Activated T-cell treated with anti-CD3 and anti-CD28 coated beads, Interleukin-2, amount 50 U/mL, for 24 hours (primary cell): ENCODE measurements around the gene CFAP74.

Experiments
- DNase-seq: peaks from one replicate; pipeline ENCODE4 v3.0.0-alpha.2; 2020
- H3K27ac Mint-ChIP-seq: 2 replicates; pipeline ENCODE4 v1.8.0; 2020; ENCODE audit warnings: mild to moderate bottlenecking, mixed read lengths
- H3K27me3 Mint-ChIP-seq: 2 replicates; pipeline ENCODE4 v1.8.0; 2020; ENCODE audit warnings: mixed read lengths
- H3K36me3 Mint-ChIP-seq: 2 replicates; pipeline ENCODE4 v1.8.0; 2020; ENCODE audit warnings: low read depth, mixed read lengths
- H3K4me1 Mint-ChIP-seq: 2 replicates; pipeline ENCODE4 v1.8.0; 2020; ENCODE audit warnings: low read depth, mixed read lengths
- H3K4me3 Mint-ChIP-seq: 2 replicates; pipeline ENCODE4 v1.8.0; 2020; ENCODE audit warnings: mild to moderate bottlenecking, moderate library complexity, mixed read lengths
- H3K9me3 Mint-ChIP-seq: 2 replicates; pipeline ENCODE4 v1.8.0; 2020; ENCODE audit warnings: mixed read lengths

CFAP74 gene

DNA sequence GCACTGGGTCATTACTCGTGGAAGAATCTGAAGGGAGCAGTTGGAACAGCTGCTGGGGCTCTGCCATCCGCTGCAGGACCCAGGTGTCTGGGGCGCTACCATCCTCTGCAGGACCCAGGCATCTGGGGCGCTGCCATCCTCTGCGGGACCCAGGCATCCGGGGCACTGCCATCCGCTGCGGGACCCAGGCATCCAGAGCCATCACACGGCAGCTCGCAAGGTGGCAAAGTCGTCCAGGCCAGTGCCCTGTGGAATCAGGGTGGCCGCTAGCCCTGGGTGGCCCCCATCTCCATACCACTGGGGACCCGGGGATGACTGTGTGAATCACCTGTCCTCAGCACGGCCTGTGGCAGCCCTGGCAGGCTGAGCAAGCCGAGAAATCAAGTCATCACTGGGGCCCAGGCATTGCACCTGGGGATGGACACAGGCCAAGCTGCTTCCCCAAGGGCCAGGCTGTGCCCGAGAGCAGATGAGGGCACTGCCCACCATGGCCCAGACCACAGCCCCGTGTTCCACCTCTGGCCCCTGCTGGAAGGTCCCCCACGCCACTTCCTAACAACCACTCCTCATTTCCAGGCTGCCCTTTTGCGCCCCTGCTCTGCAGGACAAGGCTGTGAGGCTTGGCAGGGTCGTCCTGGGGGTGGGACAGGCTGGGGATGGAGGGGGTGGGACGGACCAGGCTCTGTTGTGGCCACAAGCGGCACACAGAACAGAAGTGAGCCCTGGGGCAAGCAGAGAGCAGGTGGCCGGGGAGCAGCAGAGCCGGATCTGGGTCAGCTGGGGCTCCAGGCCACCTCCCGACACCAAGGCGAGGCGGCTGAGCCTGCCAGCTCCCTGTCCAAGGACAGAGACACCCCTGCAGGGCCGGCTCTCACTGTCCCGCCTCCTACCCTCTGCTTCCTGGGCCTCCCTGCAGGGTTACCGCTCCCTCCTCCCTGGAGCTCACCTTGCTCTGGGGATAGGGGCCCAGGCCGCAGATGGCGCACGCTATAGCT is 28.3 kb upstream of the CFAP74 start:
- Mint-ChIP-seq H3K4me3 (no peak overlapping the region), H3K27ac (no peak overlapping the region), H3K4me1 (no peaks in the 10 kb centered on the region), H3K36me3 (no peaks in the 10 kb centered on the region), H3K27me3 (no peaks in the 10 kb centered on the region), H3K9me3 (no peaks in the 10 kb centered on the region)
- DNase-seq = no peak

DNA sequence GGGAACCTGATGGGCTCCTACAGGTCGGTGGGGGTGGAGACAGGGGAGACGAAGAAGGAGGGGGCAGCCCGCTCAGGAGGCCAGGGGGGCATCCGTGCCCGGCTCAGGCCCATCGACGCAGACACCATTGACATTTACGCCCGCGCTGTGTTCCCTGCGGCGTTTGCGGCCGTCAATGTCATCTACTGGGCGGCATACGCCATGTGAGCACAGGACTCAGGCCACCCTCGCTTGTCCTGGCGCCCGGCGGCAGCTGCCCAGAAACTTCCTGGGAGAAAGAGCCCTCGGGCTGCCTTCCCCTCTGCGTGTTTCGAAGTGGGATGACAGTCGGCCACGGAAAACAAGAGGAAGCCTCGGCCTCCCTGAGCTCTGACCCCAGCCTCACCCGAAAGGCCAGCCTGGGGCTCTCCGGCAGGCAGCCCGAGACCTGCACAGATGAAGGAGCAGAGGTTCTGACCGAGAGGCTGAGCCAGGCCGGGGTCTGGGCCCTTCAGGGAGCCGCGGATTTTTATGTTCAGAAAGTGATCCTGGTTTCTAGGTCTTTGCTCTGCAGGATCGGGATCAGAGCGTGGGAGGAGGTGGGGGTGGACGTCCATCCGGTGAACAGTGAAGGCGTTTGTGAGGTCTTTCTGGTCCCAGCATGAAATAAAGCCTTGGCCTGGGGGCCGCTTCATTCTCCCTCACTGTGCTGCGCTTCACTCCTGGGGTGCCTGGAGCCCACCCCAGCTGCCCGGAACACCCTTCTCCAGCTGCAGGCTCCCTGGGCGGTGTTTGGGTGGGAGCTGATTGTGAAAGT is 26.7 kb upstream of the CFAP74 start:
- Mint-ChIP-seq H3K27me3 (no peaks in the 10 kb centered on the region), H3K4me1 (peaks cover 2% of the 10 kb centered on the region), H3K4me3 (no peak overlapping the region), H3K36me3 (no peaks in the 10 kb centered on the region), H3K9me3 (no peaks in the 10 kb centered on the region), H3K27ac (no peak overlapping the region)
- no peak for DNase-seq

DNA sequence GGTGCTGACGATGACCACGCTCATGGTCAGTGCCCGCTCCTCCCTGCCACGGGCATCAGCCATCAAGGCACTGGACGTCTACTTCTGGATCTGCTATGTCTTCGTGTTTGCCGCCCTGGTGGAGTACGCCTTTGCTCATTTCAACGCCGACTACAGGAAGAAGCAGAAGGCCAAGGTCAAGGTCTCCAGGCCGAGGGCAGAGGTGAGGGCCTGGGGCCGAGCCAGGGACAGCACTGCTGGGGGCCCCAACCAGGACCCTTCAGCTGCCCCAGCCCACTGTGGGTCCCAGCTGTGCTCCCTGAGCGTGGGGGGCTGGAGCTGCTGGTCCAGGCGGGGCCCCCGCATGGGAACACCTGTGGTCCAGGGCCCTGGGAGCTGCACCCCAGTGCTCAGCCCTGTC is 26.0 kb upstream of the CFAP74 start:
- H3K27ac Mint-ChIP-seq = no peak overlapping the region
- no peak for DNase-seq
- no peaks in the 10 kb centered on the region for H3K9me3 Mint-ChIP-seq
- no peaks in the 10 kb centered on the region for H3K27me3 Mint-ChIP-seq
- H3K36me3 Mint-ChIP-seq = no peaks in the 10 kb centered on the region
- H3K4me1 Mint-ChIP-seq = peaks cover 2% of the 10 kb centered on the region
- H3K4me3 Mint-ChIP-seq = no peak overlapping the region

GRCh38 chr1:2028870-2029560 is 25.4 kb upstream of the CFAP74 start:
- no peak overlapping the region for H3K4me3 Mint-ChIP-seq
- H3K27ac Mint-ChIP-seq = no peak overlapping the region
- no peaks in the 10 kb centered on the region for H3K9me3 Mint-ChIP-seq
- no peaks in the 10 kb centered on the region for H3K36me3 Mint-ChIP-seq
- DNase-seq = no peak
- H3K27me3 Mint-ChIP-seq = peaks cover 3% of the 10 kb centered on the region
- peaks cover 2% of the 10 kb centered on the region for H3K4me1 Mint-ChIP-seq

- peaks cover 12% of the 10 kb centered on the region for H3K27me3 Mint-ChIP-seq
- no peak for DNase-seq
- no peaks in the 10 kb centered on the region for H3K9me3 Mint-ChIP-seq
- H3K4me3 Mint-ChIP-seq = no peak overlapping the region
- H3K27ac Mint-ChIP-seq = no peak overlapping the region
- peaks cover 2% of the 10 kb centered on the region for H3K4me1 Mint-ChIP-seq
- no peaks in the 10 kb centered on the region for H3K36me3 Mint-ChIP-seq
Measured at GRCh38 chr1:2027961-2028583, 24.5 kb upstream of the CFAP74 start.

GRCh38 chr1:2025491-2025981 is 21.9 kb upstream of the CFAP74 start:
- DNase-seq = no peak
- Mint-ChIP-seq H3K9me3 (no peaks in the 10 kb centered on the region), H3K4me3 (no peak overlapping the region), H3K27ac (no peak overlapping the region), H3K4me1 (peaks cover 2% of the 10 kb centered on the region), H3K36me3 (no peaks in the 10 kb centered on the region), H3K27me3 (peaks cover 37% of the 10 kb centered on the region)

GRCh38 chr1:2024887-2025286 is 21.3 kb upstream of the CFAP74 start:
- Mint-ChIP-seq H3K27me3 (peaks cover 44% of the 10 kb centered on the region), H3K4me1 (peaks cover 2% of the 10 kb centered on the region)

GRCh38 chr1:2024451-2024850 is 20.9 kb upstream of the CFAP74 start:
- Mint-ChIP-seq H3K4me1 (peaks cover 2% of the 10 kb centered on the region), H3K27ac (no peak overlapping the region), H3K27me3 (peaks cover 45% of the 10 kb centered on the region), H3K9me3 (no peaks in the 10 kb centered on the region), H3K4me3 (no peak overlapping the region), H3K36me3 (no peaks in the 10 kb centered on the region)
- DNase-seq = no peak

More at GRCh38 chr1:2024887-2025286, 21.3 kb upstream of the CFAP74 start:
- Mint-ChIP-seq H3K4me3 (no peak overlapping the region), H3K27ac (no peak overlapping the region), H3K36me3 (no peaks in the 10 kb centered on the region), H3K9me3 (no peaks in the 10 kb centered on the region)
- no peak for DNase-seq

DNA sequence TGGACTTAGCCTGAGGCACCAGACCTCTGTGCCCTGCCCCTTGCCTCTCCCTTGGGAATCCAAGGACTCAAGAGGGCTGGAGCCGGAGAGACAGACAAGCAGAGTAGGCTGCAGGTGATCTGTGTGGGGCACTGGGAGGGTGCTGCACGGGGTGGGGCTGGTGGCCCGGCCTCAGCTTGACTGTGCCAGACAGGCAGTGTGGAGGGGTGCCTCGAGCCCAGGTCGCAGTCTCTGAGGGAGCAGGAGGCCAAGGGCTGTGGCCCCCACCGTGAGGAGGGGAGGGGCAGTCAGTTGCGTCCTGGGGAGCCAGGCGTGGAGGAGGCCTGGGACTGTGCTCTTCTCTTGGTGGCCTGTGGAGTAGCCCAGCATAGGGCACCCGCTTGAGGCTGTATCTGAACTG is 19.6 kb upstream of the CFAP74 start:
- no peak for DNase-seq
- Mint-ChIP-seq H3K36me3 (no peaks in the 10 kb centered on the region), H3K4me3 (no peak overlapping the region), H3K9me3 (no peaks in the 10 kb centered on the region), H3K27ac (no peak overlapping the region), H3K4me1 (peaks cover 5% of the 10 kb centered on the region), H3K27me3 (peaks cover 51% of the 10 kb centered on the region)

GRCh38 chr1:2022063-2022770 is 18.6 kb upstream of the CFAP74 start:
- peaks cover 5% of the 10 kb centered on the region for H3K4me1 Mint-ChIP-seq
- DNase-seq = no peak
- peaks cover 60% of the 10 kb centered on the region for H3K27me3 Mint-ChIP-seq
- H3K9me3 Mint-ChIP-seq = no peaks in the 10 kb centered on the region
- no peaks in the 10 kb centered on the region for H3K36me3 Mint-ChIP-seq
- no peak overlapping the region for H3K27ac Mint-ChIP-seq
- no peak overlapping the region for H3K4me3 Mint-ChIP-seq

DNA sequence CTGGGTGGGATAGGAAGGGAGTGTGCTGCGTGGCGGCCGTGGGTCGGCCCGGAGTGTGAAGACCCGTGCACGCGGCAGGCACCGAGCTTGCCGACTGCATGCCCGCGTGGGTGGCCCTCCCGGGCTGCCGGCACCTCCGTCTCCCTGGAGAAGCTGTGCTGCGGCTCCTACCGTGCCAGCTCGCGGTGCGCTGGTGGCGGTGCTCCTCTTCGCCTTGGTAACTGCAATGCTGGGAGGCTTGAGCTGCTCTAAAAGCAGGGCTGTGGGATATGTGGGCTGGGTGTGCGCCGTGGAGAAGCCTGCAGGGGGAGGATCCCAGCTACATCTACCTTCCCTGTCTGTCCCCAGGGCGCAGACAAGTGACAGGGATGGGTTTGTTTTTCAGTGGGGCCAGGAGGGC is 18.0 kb upstream of the CFAP74 start:
- Mint-ChIP-seq H3K4me3 (no peak overlapping the region), H3K36me3 (no peaks in the 10 kb centered on the region), H3K27me3 (peaks cover 67% of the 10 kb centered on the region), H3K9me3 (no peaks in the 10 kb centered on the region), H3K27ac (no peak overlapping the region), H3K4me1 (peaks cover 5% of the 10 kb centered on the region)
- DNase-seq = no peak

DNA sequence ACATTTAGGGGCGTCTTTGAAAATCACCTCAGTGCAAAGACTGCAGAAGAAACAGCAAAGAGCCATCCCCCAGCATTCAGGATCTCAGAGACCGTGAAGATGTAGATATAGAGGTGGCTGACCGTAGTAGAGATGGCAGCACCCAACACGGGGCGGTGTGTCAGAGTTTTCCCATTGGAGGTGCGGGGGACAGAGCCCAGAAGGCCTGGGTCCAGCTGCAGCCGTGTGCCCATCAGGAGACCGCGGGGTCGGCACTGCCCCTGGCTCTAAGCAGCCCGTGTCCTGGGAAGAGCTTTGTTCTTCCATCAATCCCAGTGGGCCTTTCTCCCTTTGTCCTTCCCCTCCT is 16.7 kb upstream of the CFAP74 start:
- H3K36me3 Mint-ChIP-seq = no peaks in the 10 kb centered on the region
- no peaks in the 10 kb centered on the region for H3K9me3 Mint-ChIP-seq
- no peak overlapping the region for H3K27ac Mint-ChIP-seq
- H3K4me1 Mint-ChIP-seq = peaks cover 3% of the 10 kb centered on the region
- DNase-seq = no peak
- H3K27me3 Mint-ChIP-seq = peaks cover 78% of the 10 kb centered on the region
- H3K4me3 Mint-ChIP-seq = no peak overlapping the region

DNA sequence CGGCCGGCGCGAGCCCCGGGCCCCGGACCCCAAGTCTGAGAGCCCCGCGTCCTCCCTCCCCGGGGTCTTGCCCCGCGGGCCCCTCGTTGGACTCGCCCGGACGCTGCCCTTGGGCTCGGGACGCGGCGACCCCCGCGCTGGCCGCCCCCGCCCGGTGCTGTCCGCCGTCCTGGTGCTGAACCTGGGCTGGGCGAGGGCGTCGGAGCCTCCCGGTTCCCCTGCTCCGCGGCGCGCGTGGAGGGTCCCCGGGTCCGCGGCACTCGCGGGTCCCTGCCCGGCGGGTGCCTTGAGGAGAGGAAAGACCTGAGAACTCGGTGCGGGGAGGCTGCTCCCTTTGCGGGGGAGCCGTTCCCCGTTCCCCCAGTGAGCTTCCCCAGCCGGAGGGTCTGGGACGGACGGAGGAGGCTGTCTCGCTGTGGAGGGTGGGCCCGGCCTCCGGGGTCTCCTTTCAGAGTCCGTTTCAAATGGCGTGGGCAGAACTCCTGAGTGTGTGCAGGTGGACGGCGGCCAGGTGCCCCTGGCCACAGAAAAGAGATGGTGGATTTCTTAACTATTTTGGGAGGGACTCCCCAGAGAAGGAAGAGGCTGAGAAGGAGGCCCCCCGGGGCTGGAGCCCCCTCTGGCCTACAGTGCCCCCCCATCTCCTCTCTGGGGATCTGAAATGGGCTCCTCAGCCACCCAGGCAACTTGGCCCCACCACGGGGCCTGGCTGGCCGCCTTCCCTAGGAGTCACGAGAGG is 16.2 kb upstream of the CFAP74 start:
- DNase-seq = no peak
- H3K9me3 Mint-ChIP-seq = no peaks in the 10 kb centered on the region

More for the DNA sequence above, 16.2 kb upstream of the CFAP74 start:
- H3K27me3 Mint-ChIP-seq = peaks cover 83% of the 10 kb centered on the region
- H3K4me1 Mint-ChIP-seq = peaks cover 3% of the 10 kb centered on the region
- no peak overlapping the region for H3K27ac Mint-ChIP-seq
- H3K36me3 Mint-ChIP-seq = no peaks in the 10 kb centered on the region
- no peak overlapping the region for H3K4me3 Mint-ChIP-seq
